G401 (cell line): ENCODE data around the gene RMRP. TPM values are rescaled to one million over a fixed set of nuclear protein-coding genes. Genes with fewer than 3 reads are reported as not detected.

Source experiments
- DNase-seq: peaks from one replicate; pipeline ENCODE4 v3.0.0-alpha.2; 2015; ENCODE audit warnings: low spot score
- in situ Hi-C: cut with HindIII; loops from 2 replicates; pipeline ENCODE4 v1.10.0; 2016; ENCODE audit warnings: low sequenced_read_pairs, mixed read lengths
- total RNA-seq: library from RNA; depleted of rRNA; stranded (reverse); fragments of >200 nt; shearing (Covaris generic); gene quantifications from 2 replicates; pipeline ENCODE4 v1.2.3, GENCODE V29; 2014; rRNA removed

RMRP gene
- total RNA-seq, result 4,372 and 15,582 TPM in 2 replicates

GRCh38 chr9:35657546-35658136, at the start of gene RMRP:
Gene RMRP (minus strand): TSS chr9:35658019.
- DNase-seq, result peak; percentile 99
- in situ Hi-C loops, result no loop called here

GRCh38 chr9:35706951-35707350, 49.1 kb upstream of the RMRP start:
- DNase-seq, result no peak
- in situ Hi-C loops, result no loop called here

GRCh38 chr9:35705836-35706430, 48.1 kb upstream of the RMRP start:
- in situ Hi-C loops, result no loop called here
- peak; percentile 93 for DNase-seq

GRCh38 chr9:35705372-35705771, 47.6 kb upstream of the RMRP start:
- DNase-seq, result no peak
- in situ Hi-C loops, result no loop called here

- no peak for DNase-seq
- in situ Hi-C loops, result no loop called here
Observed at GRCh38 chr9:35703906-35704672, 46.3 kb upstream of the RMRP start.

GRCh38 chr9:35702696-35703095, 44.9 kb upstream of the RMRP start:
- no peak for DNase-seq
- in situ Hi-C loops, result no loop called here

- DNase-seq, result no peak
- in situ Hi-C loops, result no loop called here
Observed at GRCh38 chr9:35700942-35701341, 43.1 kb upstream of the RMRP start.

GRCh38 chr9:35700031-35700430, 42.2 kb upstream of the RMRP start:
- in situ Hi-C loops, result no loop called here

GRCh38 chr9:35698231-35698630, 40.4 kb upstream of the RMRP start:
- in situ Hi-C loops, result no loop called here
- no peak for DNase-seq

More at GRCh38 chr9:35700031-35700430, 42.2 kb upstream of the RMRP start:
- DNase-seq, result no peak

GRCh38 chr9:35697486-35697885, 39.7 kb upstream of the RMRP start:
- in situ Hi-C loops, result no loop called here
- DNase-seq, result no peak

- in situ Hi-C loops, result no loop called here
Observed at GRCh38 chr9:35696520-35697215, 38.8 kb upstream of the RMRP start.

GRCh38 chr9:35695943-35696401, 38.2 kb upstream of the RMRP start:
- no peak for DNase-seq
- in situ Hi-C loops, result no loop called here

More at GRCh38 chr9:35696520-35697215, 38.8 kb upstream of the RMRP start:
- DNase-seq, result peak; percentile 82

- in situ Hi-C loops, result no loop called here
- no peak for DNase-seq
Observed at GRCh38 chr9:35691757-35692301, 34.0 kb upstream of the RMRP start.

GRCh38 chr9:35691334-35691650, 33.5 kb upstream of the RMRP start:
- DNase-seq, result no peak
- in situ Hi-C loops, result no loop called here

- in situ Hi-C loops, result no loop called here
- DNase-seq, result peak; percentile 79
Observed at GRCh38 chr9:35690614-35691333, 33.0 kb upstream of the RMRP start.

GRCh38 chr9:35690294-35690613, 32.4 kb upstream of the RMRP start:
- in situ Hi-C loops, result no loop called here
- DNase-seq, result no peak

GRCh38 chr9:35689542-35690293, 31.9 kb upstream of the RMRP start, which contains the start of gene TPM2:
Gene TPM2 (minus strand): TSS chr9:35689925. CDS start chr9:35689817, 108 bp downstream.
- in situ Hi-C loops, result no loop called here
- DNase-seq, result no peak
